CD4-positive, alpha-beta T cell (primary cell): ENCODE results near the gene PARD6G. TPM values are rescaled to one million over a fixed set of nuclear protein-coding genes. Genes with fewer than 3 reads are reported as not detected.

Experiments used
- ATAC-seq: fragments of 200-7000 bp; cut with Tn5 transposase; one replicate; pipeline ENCODE4 v1.10.0; 2022; ENCODE audit warnings: mild to moderate bottlenecking; ENCODE audit not compliant: poor library complexity
- CTCF ChIA-PET: fragments of 350-600 bp; sonication (Branson Sonifier 250); formaldehyde crosslinking; loops from one replicate; lab custom pipeline; 2021; ENCODE audit warnings: antibody characterized with exemption, inconsistent platforms; lab: Charles Lee
- POLR2A ChIA-PET: fragments of 350-600 bp; sonication (Branson Sonifier 250); formaldehyde crosslinking; loops from one replicate; lab custom pipeline; 2021; ENCODE audit warnings: antibody characterized with exemption, inconsistent platforms; lab: Charles Lee
- DNase-seq, 14 experiments: peaks; one replicate each; pipeline ENCODE4 v3.0.0-alpha.2; 2013 to 2020; ENCODE audit warnings: mixed read lengths in 2 of 14
- H3K27ac ChIP-seq, 2 donors: one replicate each; pipeline versions ENCODE4 v1.5.1 to v1.7.0; 2013; ENCODE audit warnings: low read length in 2 of 2, low read depth in 1 of 2, mild to moderate bottlenecking in 1 of 2
- H3K27me3 ChIP-seq, 2 experiments: 1 replicate in 1 of 2; 2 replicates in 1 of 2; pipeline versions ENCODE4 v1.6.1 to v1.7.0; 2013; ENCODE audit warnings: low read length in 2 of 2, control low read depth in 1 of 2, mild to moderate bottlenecking in 1 of 2, moderate library complexity in 1 of 2; ENCODE audit not compliant: insufficient read depth in 2 of 2, control insufficient read depth in 1 of 2
- H3K36me3 ChIP-seq: one replicate; pipeline ENCODE4 v1.6.1; 2013; ENCODE audit warnings: low read length, control low read depth; ENCODE audit not compliant: insufficient read depth
- H3K4me1 ChIP-seq: one replicate; pipeline ENCODE4 v1.6.1; 2013; ENCODE audit warnings: low read length, control low read depth; ENCODE audit not compliant: insufficient read depth
- H3K4me3 ChIP-seq: one replicate; pipeline ENCODE4 v1.5.1; 2013; ENCODE audit warnings: mild to moderate bottlenecking, low read length, moderate library complexity
- H3K9me3 ChIP-seq, 2 experiments: 1 replicate in 1 of 2; 2 replicates in 1 of 2; pipeline versions ENCODE4 v1.6.1 to v1.7.0; 2013; ENCODE audit warnings: low read length in 2 of 2, mild to moderate bottlenecking in 2 of 2, control low read depth in 1 of 2, moderate library complexity in 1 of 2; ENCODE audit not compliant: control insufficient read depth in 1 of 2, insufficient read depth in 1 of 2
- H3K27ac Mint-ChIP-seq: one replicate; pipeline ENCODE4 v1.8.0; 2020; ENCODE audit warnings: mixed read lengths
- H3K27me3 Mint-ChIP-seq: one replicate; pipeline ENCODE4 v1.8.0; 2021; ENCODE audit warnings: mixed read lengths
- H3K36me3 Mint-ChIP-seq: one replicate; pipeline ENCODE4 v1.8.0; 2021; ENCODE audit warnings: low read depth, mixed read lengths
- H3K4me1 Mint-ChIP-seq: one replicate; pipeline ENCODE4 v1.8.0; 2021; ENCODE audit warnings: low read depth, mixed read lengths
- H3K4me3 Mint-ChIP-seq: one replicate; pipeline ENCODE4 v1.8.0; 2020; ENCODE audit warnings: mild to moderate bottlenecking, mixed read lengths
- H3K9me3 Mint-ChIP-seq: one replicate; pipeline ENCODE4 v1.8.0; 2020; ENCODE audit warnings: mixed read lengths
- intact Hi-C, 2 experiments: fragments of 100-400 bp; cut with DNase I in 1 of 2; cut with micrococcal nuclease in 1 of 2; formaldehyde crosslinking; loops; one replicate each; pipeline versions ENCODE4 v1.15.1 to v1.9.0; 2023 to 2025; cut with DNase I, micrococcal nuclease
- total RNA-seq, 174 experiments: library from RNA in 2 of 174; stranded (reverse) in 2 of 174; gene quantifications; one replicate each; pipeline ENCODE4 v1.2.3 and lab custom pipeline; 2021 to 2026
- TF ChIP-seq, protein P1 (sequence below): fragments of 200-600 bp; IDR thresholded peaks from one replicate; pipeline ENCODE4 v1.8.0; 2022; ENCODE audit warnings: antibody characterized with exemption, mild to moderate bottlenecking

PARD6G gene
- total RNA-seq, 2 experiments from 2014 or later, result 0.38 to 1.1 TPM

DNA sequence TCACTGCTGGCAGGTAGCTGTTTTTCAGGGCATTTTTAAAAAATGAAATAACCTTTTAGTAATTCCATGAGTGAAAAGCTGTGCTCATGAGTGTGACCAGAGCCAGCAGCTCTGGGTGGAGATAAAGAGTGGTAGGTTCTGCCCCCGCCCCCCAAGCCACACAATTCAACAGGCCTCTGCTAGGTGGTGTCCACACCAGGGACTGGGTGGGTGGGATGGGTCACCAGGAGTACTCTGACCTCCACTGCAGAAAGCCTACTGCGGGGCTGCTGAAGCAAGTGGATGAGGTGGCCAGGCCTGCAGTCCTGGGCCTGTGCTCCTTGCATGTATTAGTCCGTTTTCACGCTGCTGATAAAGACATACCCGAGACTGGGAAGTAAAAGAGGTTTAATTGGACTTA, 15.3 kb downstream of the PARD6G start:
- H3K4me1 Mint-ChIP-seq, result no peaks in the 10 kb centered on the region
- intact Hi-C loops, result no loop called here
- TF ChIP-seq, protein P1, sequence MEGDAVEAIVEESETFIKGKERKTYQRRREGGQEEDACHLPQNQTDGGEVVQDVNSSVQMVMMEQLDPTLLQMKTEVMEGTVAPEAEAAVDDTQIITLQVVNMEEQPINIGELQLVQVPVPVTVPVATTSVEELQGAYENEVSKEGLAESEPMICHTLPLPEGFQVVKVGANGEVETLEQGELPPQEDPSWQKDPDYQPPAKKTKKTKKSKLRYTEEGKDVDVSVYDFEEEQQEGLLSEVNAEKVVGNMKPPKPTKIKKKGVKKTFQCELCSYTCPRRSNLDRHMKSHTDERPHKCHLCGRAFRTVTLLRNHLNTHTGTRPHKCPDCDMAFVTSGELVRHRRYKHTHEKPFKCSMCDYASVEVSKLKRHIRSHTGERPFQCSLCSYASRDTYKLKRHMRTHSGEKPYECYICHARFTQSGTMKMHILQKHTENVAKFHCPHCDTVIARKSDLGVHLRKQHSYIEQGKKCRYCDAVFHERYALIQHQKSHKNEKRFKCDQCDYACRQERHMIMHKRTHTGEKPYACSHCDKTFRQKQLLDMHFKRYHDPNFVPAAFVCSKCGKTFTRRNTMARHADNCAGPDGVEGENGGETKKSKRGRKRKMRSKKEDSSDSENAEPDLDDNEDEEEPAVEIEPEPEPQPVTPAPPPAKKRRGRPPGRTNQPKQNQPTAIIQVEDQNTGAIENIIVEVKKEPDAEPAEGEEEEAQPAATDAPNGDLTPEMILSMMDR, result no peak

DNA sequence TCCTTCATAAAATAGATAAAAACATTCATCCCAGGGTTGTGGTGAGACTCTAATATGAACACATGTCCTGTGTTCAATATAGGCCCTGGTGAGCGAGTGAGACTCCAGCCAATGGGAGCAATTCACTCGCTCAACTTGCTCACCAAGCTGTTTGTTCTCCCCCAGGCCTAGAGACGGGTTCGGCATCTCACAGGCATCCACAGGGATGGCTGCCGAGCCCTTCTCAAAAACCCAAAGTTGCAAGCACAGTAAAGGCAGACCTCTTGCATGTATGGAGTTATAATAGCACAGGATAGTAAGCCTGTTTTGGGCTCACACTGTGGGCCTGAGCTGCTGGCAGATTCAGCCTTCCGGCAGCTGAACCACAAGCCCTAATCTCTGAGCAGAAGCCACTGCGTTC, 15.7 kb downstream of the PARD6G start:
- H3K4me3 ChIP-seq, result no peak overlapping the region
- intact Hi-C loops, result no loop called here
- H3K9me3 ChIP-seq, result no peaks in the 10 kb centered on the region
- no peak for DNase-seq
- Mint-ChIP-seq H3K9me3 (no peaks in the 10 kb centered on the region), H3K4me1 (no peaks in the 10 kb centered on the region), H3K27me3 (peaks cover 9% of the 10 kb centered on the region), H3K4me3 (no peak overlapping the region), H3K36me3 (no peaks in the 10 kb centered on the region), H3K27ac (no peak overlapping the region)
- POLR2A ChIA-PET, result no interaction called here
- CTCF ChIA-PET, result no interaction called here
- no peak for ATAC-seq
- no peaks in the 10 kb centered on the region for H3K36me3 ChIP-seq
- TF ChIP-seq, protein P1, result no peak
- no peak overlapping the region for H3K27ac ChIP-seq
- H3K4me1 ChIP-seq, result no peaks in the 10 kb centered on the region
- no peaks in the 10 kb centered on the region for H3K27me3 ChIP-seq

More for the DNA sequence above, 15.3 kb downstream of the PARD6G start:
- H3K4me1 ChIP-seq, result no peaks in the 10 kb centered on the region
- POLR2A ChIA-PET, result no interaction called here
- DNase-seq (no peak), ATAC-seq (no peak)
- no peak overlapping the region for H3K27ac ChIP-seq
- no peaks in the 10 kb centered on the region for H3K9me3 Mint-ChIP-seq
- no peaks in the 10 kb centered on the region for H3K27me3 ChIP-seq
- H3K4me3 ChIP-seq, result no peak overlapping the region
- H3K27me3 Mint-ChIP-seq, result peaks cover 9% of the 10 kb centered on the region
- CTCF ChIA-PET, result no interaction called here
- H3K27ac Mint-ChIP-seq, result no peak overlapping the region
- no peak overlapping the region for H3K4me3 Mint-ChIP-seq
- H3K9me3 ChIP-seq, result no peaks in the 10 kb centered on the region
- H3K36me3 Mint-ChIP-seq, result no peaks in the 10 kb centered on the region
- H3K36me3 ChIP-seq, result no peaks in the 10 kb centered on the region

DNA sequence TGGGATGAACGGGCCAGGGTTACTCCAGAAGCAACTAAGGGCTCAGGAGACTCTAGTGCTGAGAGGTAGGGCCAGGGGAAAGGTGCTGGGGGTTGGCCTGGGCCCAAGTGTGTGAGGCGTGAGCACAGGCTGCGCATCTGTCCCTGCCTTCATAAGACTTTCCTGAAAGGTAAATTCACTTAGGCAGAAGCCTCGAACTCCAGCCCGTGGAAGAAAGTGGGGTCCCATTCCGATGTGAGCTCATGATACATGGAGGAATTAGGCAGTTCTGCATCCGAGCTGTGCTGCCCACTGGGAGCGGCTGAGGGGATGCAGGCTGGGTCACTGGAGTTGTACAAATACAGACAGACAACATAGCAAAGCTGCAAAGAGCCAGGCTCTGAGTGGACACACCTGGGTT, 16.2 kb downstream of the PARD6G start:
- ChIA-PET CTCF (no interaction called here), POLR2A (no interaction called here)
- DNase-seq (no peak), ATAC-seq (no peak)
- Histone ChIP-seq H3K4me1 (no peaks in the 10 kb centered on the region), H3K9me3 (no peaks in the 10 kb centered on the region), H3K36me3 (no peaks in the 10 kb centered on the region), H3K27me3 (no peaks in the 10 kb centered on the region), H3K4me3 (no peak overlapping the region), H3K27ac (no peak overlapping the region)
- intact Hi-C loops, result no loop called here
- H3K27me3 Mint-ChIP-seq, result peaks cover 9% of the 10 kb centered on the region
- H3K4me1 Mint-ChIP-seq, result no peaks in the 10 kb centered on the region
- no peaks in the 10 kb centered on the region for H3K36me3 Mint-ChIP-seq
- H3K4me3 Mint-ChIP-seq, result no peak overlapping the region
- no peaks in the 10 kb centered on the region for H3K9me3 Mint-ChIP-seq
- no peak overlapping the region for H3K27ac Mint-ChIP-seq
- TF ChIP-seq, protein P1, result no peak
